ENCODE measurements around the gene SYT8. TPM values are rescaled to one million over a fixed set of nuclear protein-coding genes. Genes with fewer than 3 reads are reported as not detected.

The SYT8 gene
- total RNA-seq, 1 experiment from 2014 or later, result 1.0 TPM

- no peak overlapping the region for H2AFZ ChIP-seq (ENCODE audit: low read depth, low read length, poor library complexity, severe bottlenecking)
- H3K27me3 ChIP-seq (ENCODE audit: insufficient read depth, low read length), result no peaks in the 10 kb centered on the region
- no peak for DNase-seq (ENCODE audit: low read depth, low spot score)
- TF ChIP-seq REST (IDR thresholded peaks at IDR 0.05; ENCODE audit: low read depth), result no peak
- no peak for TF ChIP-seq CTCF (IDR thresholded peaks at IDR 0.05 in 2 of 3, conservative IDR thresholded peaks at IDR 0.05 in 1 of 3; ENCODE audit: borderline replicate concordance in 1 of 3, insufficient read depth in 1 of 3, low read depth in 2 of 3, low read length in 2 of 3)
- TF ChIP-seq EGR1 (IDR thresholded peaks at IDR 0.05; ENCODE audit: low read depth), result no peak
- no peak for TF ChIP-seq SRF (IDR thresholded peaks at IDR 0.05; ENCODE audit: low read depth)
- no peak for TF ChIP-seq MAX (IDR thresholded peaks at IDR 0.05)
- no peak for TF ChIP-seq ATF3 (IDR thresholded peaks at IDR 0.05)
- no peak for TF ChIP-seq POLR2A (IDR thresholded peaks at IDR 0.05; ENCODE audit: borderline replicate concordance, extremely low read depth, insufficient read depth, insufficient read length)
- no peak for TF ChIP-seq POLR2AphosphoS5 (IDR thresholded peaks at IDR 0.05; ENCODE audit: low read depth, low read length)
- no peak for TF ChIP-seq EZH2 (IDR thresholded peaks at IDR 0.05)
- no peak for TF ChIP-seq ZFX (IDR thresholded peaks at IDR 0.05)
- TF ChIP-seq YY1 (IDR thresholded peaks at IDR 0.05; ENCODE audit: extremely low read depth, insufficient replicate concordance, low read depth, low read length), result no peak
- TF ChIP-seq SP1 (IDR thresholded peaks at IDR 0.05; ENCODE audit: low read depth), result no peak
- TF ChIP-seq TCF7L2 (IDR thresholded peaks at IDR 0.05; ENCODE audit: borderline replicate concordance, extremely low read depth, insufficient read depth, insufficient read length), result no peak
- TF ChIP-seq ZBTB33 (IDR thresholded peaks at IDR 0.05; ENCODE audit: extremely low read depth, insufficient replicate concordance, low read length), result no peak
- no peak for TF ChIP-seq RAD21 (IDR thresholded peaks at IDR 0.05; ENCODE audit: low read depth)
- TF ChIP-seq CBX3 (IDR thresholded peaks at IDR 0.05; ENCODE audit: low read depth), result no peak
- TF ChIP-seq FOSL1 (IDR thresholded peaks at IDR 0.05; ENCODE audit: low read depth), result no peak
- no peaks in the 10 kb centered on the region for H3K9me2 ChIP-seq (ENCODE audit: insufficient read depth)
- intact Hi-C loops (cut with micrococcal nuclease), result no loop called here
- H3K4me2 ChIP-seq (ENCODE audit: low read length), result no peak overlapping the region
- H4K20me1 ChIP-seq (ENCODE audit: insufficient read depth), result no peaks in the 10 kb centered on the region
- H3K36me3 ChIP-seq (ENCODE audit: control insufficient read depth in 1 of 2, insufficient read depth in 2 of 2, low read length in 2 of 2), result no peaks in the 10 kb centered on the region
- H3K79me2 ChIP-seq (ENCODE audit: insufficient read depth, low read length), result no peaks in the 10 kb centered on the region
- no TSS peak for BruUV-seq (replicated peaks)
- no peak overlapping the region for H3K27ac ChIP-seq (ENCODE audit: low read depth, low read length)
- CTCF ChIA-PET, result interaction anchor here (1.6 kb wide), 1 partner anchor 11 kb away, joined by 5 read pairs; no protein-coding TSS in a partner anchor
- RAD21 ChIA-PET (ENCODE audit: low non-redundant PET in 1 of 2, low total read pairs in 2 of 2, uncharacterized antibody in 2 of 2, unreplicated experiment in 2 of 2), result no interaction called here
- peaks cover 4 to 12% of the 10 kb centered on the region in 2 experiments for H3K4me1 ChIP-seq (ENCODE audit: control insufficient read depth in 1 of 2, insufficient read depth in 2 of 2, low read length in 2 of 2)
- H3K9me3 ChIP-seq (ENCODE audit: control insufficient read depth in 1 of 2, insufficient read depth in 1 of 2, low read depth in 1 of 2, low read length in 2 of 2), result peaks cover 4 to 6% of the 10 kb centered on the region in 2 experiments; a peak in 2 of 4 replicates
- H3K4me3 ChIP-seq (replicated peaks in 1 of 2; ENCODE audit: low read depth in 1 of 2, low read length in 2 of 2), result no peak overlapping the region
- H3K9ac ChIP-seq (ENCODE audit: low read length), result no peak overlapping the region
- POLR2A ChIA-PET, result no interaction called here
- ATAC-seq, result no peak
These were observed 13.2 kb upstream of the SYT8 start for GRCh38 chr11:1821562-1821961.
